Endothelial cell of umbilical vein (primary cell): Measurements from ENCODE around the gene NUP153. TPM values are rescaled to one million over a fixed set of nuclear protein-coding genes. Genes with fewer than 3 reads are reported as not detected.
"Not testable (repeated sequence)": the region's sequence is repeated elsewhere in the genome, so short reads cannot be mapped to it uniquely, and the experiment has no call there.

Experiments used
- BruUV-seq: library from RNA; stranded (reverse); fragments of 400-500 nt; replicated peaks from 2 replicates; lab custom pipeline; 2021; lab: Mats Ljungman, UMichigan
- CTCF ChIA-PET: fragments of 300-600, 350-600 bp; sonication (Branson Sonifier 250); formaldehyde crosslinking; loops from one replicate; lab custom pipeline; 2021; ENCODE audit warnings: antibody characterized with exemption, inconsistent platforms; lab: Charles Lee
- POLR2A ChIA-PET: fragments of 300-600, 350-600 bp; sonication (Branson Sonifier 250); formaldehyde crosslinking; loops from one replicate; lab custom pipeline; 2021; ENCODE audit warnings: antibody characterized with exemption, inconsistent platforms; lab: Charles Lee
- DNase-seq: peaks from one replicate; pipeline ENCODE4 v3.0.0-alpha.2; 2011; ENCODE audit warnings: low read depth, low spot score
- FAIRE-seq: peaks from 2 replicates; lab custom pipeline; 2011; peaks lifted over from hg19 to GRCh38; lab: Jason Lieb, UNC
- H2AFZ ChIP-seq: 2 replicates; pipeline ENCODE4 v1.6.0; 2012; ENCODE audit warnings: low read depth, low read length, control low read depth, inconsistent platforms
- H3K27ac ChIP-seq: 2 replicates; pipeline ENCODE4 v1.5.1; 2011; ENCODE audit warnings: low read depth, mild to moderate bottlenecking, control low read depth, low read length, moderate library complexity; ENCODE audit not compliant: insufficient read depth
- H3K27me3 ChIP-seq, 2 experiments: 2 replicates each; pipeline versions ENCODE4 v1.6.0 to v1.6.1; 2011; ENCODE audit warnings: low read length in 2 of 2, mixed read lengths in 1 of 2; ENCODE audit not compliant: control insufficient read depth in 2 of 2, insufficient read depth in 2 of 2
- H3K36me3 ChIP-seq, 2 experiments: 2 replicates in 1 of 2; 3 replicates in 1 of 2; pipeline ENCODE4 v1.5.1; 2011; ENCODE audit warnings: low read length in 2 of 2, mild to moderate bottlenecking in 1 of 2, moderate library complexity in 1 of 2; ENCODE audit not compliant: control insufficient read depth in 2 of 2, insufficient read depth in 2 of 2; ENCODE audit errors: extremely low read depth in 1 of 2
- H3K4me1 ChIP-seq: 3 replicates; pipeline ENCODE4 v1.5.1; 2011; ENCODE audit warnings: mild to moderate bottlenecking, low read length; ENCODE audit not compliant: control insufficient read depth, insufficient read depth; ENCODE audit errors: extremely low read depth
- H3K4me2 ChIP-seq: 2 replicates; pipeline ENCODE4 v1.6.1; 2011; ENCODE audit warnings: low read length, control low read depth, mixed read lengths; ENCODE audit not compliant: insufficient read depth
- H3K4me3 ChIP-seq, 3 experiments: fragments of 200-600 bp in 1 of 3; sonication (generic), shearing (Covaris generic) in 1 of 3; replicated peaks in 1 of 3; 2 replicates each; pipeline ENCODE4 v1.5.1; 2011 to 2016; ENCODE audit warnings: control low read depth in 3 of 3, low read length in 3 of 3, mild to moderate bottlenecking in 2 of 3, inconsistent platforms in 1 of 3, low read depth in 1 of 3, moderate library complexity in 1 of 3; ENCODE audit not compliant: insufficient read depth in 1 of 3
- H3K79me2 ChIP-seq: 2 replicates; pipeline ENCODE4 v1.6.0; 2012; ENCODE audit warnings: low read length, inconsistent platforms; ENCODE audit not compliant: control insufficient read depth, insufficient read depth
- H3K9ac ChIP-seq: replicated peaks from 2 replicates; pipeline ENCODE3; 2011; ENCODE audit warnings: low read length, control low read depth; ENCODE audit not compliant: insufficient read depth; ENCODE audit errors: extremely low read depth
- H3K9me1 ChIP-seq: replicated peaks from 3 replicates; pipeline ENCODE4 v1.6.0; 2011; ENCODE audit warnings: mild to moderate bottlenecking, low read length; ENCODE audit not compliant: control insufficient read depth, insufficient read depth; ENCODE audit errors: extremely low read depth
- H3K9me3 ChIP-seq: replicated peaks from 2 replicates; pipeline ENCODE4 v1.5.1; 2012; ENCODE audit warnings: low read length, inconsistent platforms; ENCODE audit not compliant: control insufficient read depth, insufficient read depth
- H4K20me1 ChIP-seq: replicated peaks from 2 replicates; pipeline ENCODE3; 2011; ENCODE audit warnings: mild to moderate bottlenecking, low read length; ENCODE audit not compliant: control insufficient read depth, insufficient read depth; ENCODE audit errors: extremely low read depth
- POLR2AphosphoS5 ChIP-seq: IDR thresholded peaks from 2 replicates; pipeline ENCODE4 v1.6.1; 2012; ENCODE audit warnings: low read depth, mild to moderate bottlenecking, control low read depth, low read length, moderate library complexity; ENCODE audit not compliant: insufficient read depth
- dilution Hi-C: fragments of 300-500 bp; cut with MboI; formaldehyde crosslinking; loops from one replicate; pipeline ENCODE4 v1.15.0; 2019; ENCODE audit warnings: low sequenced_read_pairs; ENCODE audit not compliant: extremely low pct_ligation_motif_present
- intact Hi-C: fragments of 100-400 bp; cut with micrococcal nuclease; formaldehyde crosslinking; loops from one replicate; pipeline ENCODE4 v1.10.0; 2022
- polyA plus RNA-seq, 4 experiments: library from polyadenylated mRNA; depleted of rRNA in 3 of 4; stranded (reverse) in 3 of 4; unstranded in 1 of 4; fragments of >200 nt; gene quantifications; 2 replicates each; pipeline versions ENCODE4 v1.2.1 to v1.2.3, GENCODE V29; 2011 to 2012; ENCODE audit warnings: missing spikeins in 1 of 4
- total RNA-seq: library from RNA; stranded (reverse); gene quantifications from 2 replicates; pipeline ENCODE4 v1.2.3, GENCODE V29; 2021
- TF ChIP-seq, protein P1 (sequence below): IDR thresholded peaks from 2 replicates; pipeline ENCODE4 v1.6.1; 2011; ENCODE audit not compliant: insufficient read depth, insufficient read length

The NUP153 gene
- total and polyA plus RNA-seq, 2 donors (not counting 3 experiments of a cell fraction or from before 2014, with no cell fraction given), result 22.0 to 51.0 TPM

DNA sequence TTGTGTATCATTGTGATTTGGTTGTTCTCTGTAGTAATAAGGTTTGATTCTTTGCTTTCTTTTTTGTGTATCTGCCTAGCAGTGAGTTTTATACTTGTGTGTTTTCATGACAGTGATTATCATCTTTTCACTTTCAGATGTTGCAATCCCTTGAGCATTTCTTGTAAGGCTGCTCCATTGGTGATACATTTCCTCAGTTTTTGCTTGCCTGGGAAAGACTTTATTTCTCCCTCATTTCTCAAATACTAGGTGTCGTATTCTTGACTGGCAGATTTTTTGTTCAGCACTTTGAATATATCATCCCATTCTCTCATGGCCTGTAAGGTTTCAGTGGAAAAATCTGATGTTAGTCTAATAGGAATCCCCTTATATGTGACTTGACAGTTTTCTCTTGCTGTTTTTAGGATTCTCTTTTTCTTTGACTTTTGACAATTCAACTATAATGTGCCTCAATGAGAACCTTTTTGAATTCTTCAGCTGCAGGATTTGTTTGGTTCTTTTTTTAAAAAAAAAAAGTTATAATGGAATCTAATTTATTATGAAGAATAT, 31.1 kb upstream of the NUP153 start:
- BruUV-seq, result no TSS peak

DNA sequence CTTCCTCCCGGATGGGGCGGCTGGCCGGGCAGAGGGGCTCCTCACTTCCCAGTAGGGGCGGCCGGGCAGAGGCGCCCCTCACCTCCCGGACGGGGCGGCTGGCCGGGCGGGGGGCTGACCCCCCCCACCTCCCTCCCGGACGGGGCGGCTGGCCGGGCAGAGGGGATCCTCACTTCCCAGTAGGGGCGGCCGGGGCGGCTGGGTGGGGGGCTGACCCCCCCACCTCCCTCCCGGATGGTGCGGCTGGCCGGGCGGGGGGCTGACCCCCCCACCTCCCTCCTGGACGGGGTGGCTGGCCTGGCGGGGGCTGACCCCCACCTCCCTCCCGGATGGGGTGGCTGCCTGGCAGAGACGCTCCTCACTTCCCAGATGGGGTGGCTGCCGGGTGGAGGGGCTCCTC, 28.6 kb upstream of the NUP153 start:
- H3K9me3 ChIP-seq, H3K79me2 ChIP-seq, dilution Hi-C loops, H3K27me3 ChIP-seq, DNase-seq, CTCF ChIA-PET, POLR2A ChIA-PET, H3K9me1 ChIP-seq, FAIRE-seq, intact Hi-C loops, H3K4me3 ChIP-seq, H3K27ac ChIP-seq, H3K4me2 ChIP-seq, H2AFZ ChIP-seq, BruUV-seq, H3K36me3 ChIP-seq, H3K4me1 ChIP-seq, H4K20me1 ChIP-seq, H3K9ac ChIP-seq: not testable (repeated sequence)

More for the DNA sequence above, 31.1 kb upstream of the NUP153 start:
- POLR2A ChIA-PET, result interaction anchor here (0.5 kb wide), 1 partner anchor 14 kb away, joined by 3 read pairs; no protein-coding TSS in a partner anchor
- CTCF ChIA-PET, result no interaction called here
- FAIRE-seq (no peak), DNase-seq (no peak)
- TF ChIP-seq, protein P1, sequence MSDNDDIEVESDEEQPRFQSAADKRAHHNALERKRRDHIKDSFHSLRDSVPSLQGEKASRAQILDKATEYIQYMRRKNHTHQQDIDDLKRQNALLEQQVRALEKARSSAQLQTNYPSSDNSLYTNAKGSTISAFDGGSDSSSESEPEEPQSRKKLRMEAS, result no peak
- no peak for TF ChIP-seq POLR2AphosphoS5
- H3K27me3 ChIP-seq, result peaks cover 0 to 1% of the 10 kb centered on the region in 2 experiments
- no peaks in the 10 kb centered on the region for H3K79me2 ChIP-seq
- H3K9me3 ChIP-seq, result no peaks in the 10 kb centered on the region
- dilution Hi-C loops (no loop called here), intact Hi-C loops (no loop called here)
- no peak overlapping the region for H3K9ac ChIP-seq
- H3K27ac ChIP-seq, result no peak overlapping the region
- no peak overlapping the region for H3K4me2 ChIP-seq
- no peak overlapping the region for H3K4me3 ChIP-seq
- no peaks in the 10 kb centered on the region for H4K20me1 ChIP-seq
- peaks cover 2% of the 10 kb centered on the region for H3K4me1 ChIP-seq
- H3K9me1 ChIP-seq, result no peaks in the 10 kb centered on the region
- H2AFZ ChIP-seq, result no peak overlapping the region
- no peaks in the 10 kb centered on the region for H3K36me3 ChIP-seq
